Keratinocyte (primary cell): ENCODE results near the gene SH2B3. TPM values are rescaled to one million over a fixed set of nuclear protein-coding genes. Genes with fewer than 3 reads are reported as not detected.

ENCODE experiments used
- DNase-seq: peaks from one replicate; pipeline ENCODE4 v3.0.0-alpha.2; 2011; ENCODE audit warnings: low read depth, missing footprints, low spot score
- FAIRE-seq: peaks from 2 replicates; lab custom pipeline; 2011; peaks lifted over from hg19 to GRCh38; lab: Jason Lieb, UNC
- H2AFZ ChIP-seq: 2 replicates; pipeline ENCODE4 v1.6.0; 2012; ENCODE audit warnings: low read length, control low read depth, inconsistent platforms; ENCODE audit not compliant: control insufficient read depth
- H3K27ac ChIP-seq: 2 replicates; pipeline ENCODE4 v1.5.1; 2011; ENCODE audit warnings: low read length; ENCODE audit not compliant: control insufficient read depth, insufficient read depth
- H3K27me3 ChIP-seq: 3 replicates; pipeline ENCODE4 v1.6.0; 2011; ENCODE audit warnings: low read length; ENCODE audit not compliant: control insufficient read depth, insufficient read depth; ENCODE audit errors: extremely low read depth
- H3K36me3 ChIP-seq, 2 experiments: 2 replicates in 1 of 2; 3 replicates in 1 of 2; pipeline ENCODE4 v1.5.1; 2011; ENCODE audit warnings: low read length in 2 of 2, mild to moderate bottlenecking in 1 of 2; ENCODE audit not compliant: control insufficient read depth in 2 of 2, insufficient read depth in 2 of 2; ENCODE audit errors: extremely low read depth in 1 of 2
- H3K4me1 ChIP-seq: 3 replicates; pipeline ENCODE4 v1.5.1; 2011; ENCODE audit warnings: low read length; ENCODE audit not compliant: control insufficient read depth, insufficient read depth; ENCODE audit errors: extremely low read depth
- H3K4me2 ChIP-seq: 3 replicates; pipeline ENCODE4 v1.6.0; 2011; ENCODE audit warnings: low read depth, low read length; ENCODE audit not compliant: control insufficient read depth, insufficient read depth; ENCODE audit errors: extremely low read depth
- H3K4me3 ChIP-seq, 3 experiments: fragments of 200-600 bp in 1 of 3; sonication (generic) in 1 of 3; 2 replicates in 2 of 3; 3 replicates in 1 of 3; pipeline ENCODE4 v1.5.1; 2011 to 2016; ENCODE audit warnings: low read length in 3 of 3, mild to moderate bottlenecking in 3 of 3, control low read depth in 2 of 3, inconsistent platforms in 1 of 3, low read depth in 1 of 3, mixed read lengths in 1 of 3, mixed run types in 1 of 3, moderate library complexity in 1 of 3; ENCODE audit not compliant: control insufficient read depth in 2 of 3, insufficient read depth in 2 of 3; ENCODE audit errors: extremely low read depth in 1 of 3
- H3K79me2 ChIP-seq: 2 replicates; pipeline ENCODE4 v1.6.0; 2012; ENCODE audit warnings: low read length; ENCODE audit not compliant: control insufficient read depth, insufficient read depth
- H3K9ac ChIP-seq: 3 replicates; pipeline ENCODE4 v1.6.0; 2011; ENCODE audit warnings: low read length; ENCODE audit not compliant: control insufficient read depth, insufficient read depth; ENCODE audit errors: extremely low read depth
- H3K9me1 ChIP-seq: 3 replicates; pipeline ENCODE4 v1.6.0; 2011; ENCODE audit warnings: low read length; ENCODE audit not compliant: control insufficient read depth, insufficient read depth; ENCODE audit errors: extremely low read depth
- H3K9me3 ChIP-seq: 2 replicates; pipeline ENCODE4 v1.5.1; 2012; ENCODE audit warnings: low read depth, low read length; ENCODE audit not compliant: control insufficient read depth
- H4K20me1 ChIP-seq: 3 replicates; pipeline ENCODE4 v1.6.0; 2011; ENCODE audit warnings: low read length; ENCODE audit not compliant: control insufficient read depth, insufficient read depth; ENCODE audit errors: extremely low read depth
- EZH2 ChIP-seq: IDR thresholded peaks from one replicate; pipeline ENCODE4 v1.6.1; 2012; ENCODE audit warnings: inconsistent platforms, mild to moderate bottlenecking, low read length, moderate library complexity
- dilution Hi-C: fragments of 300-500 bp; cut with MboI; formaldehyde crosslinking; loops from one replicate; pipeline ENCODE4 v1.7.0; 2020; ENCODE audit warnings: low sequenced_read_pairs; ENCODE audit not compliant: extremely low pct_ligation_motif_present
- polyA plus RNA-seq, 5 experiments: library from polyadenylated mRNA; depleted of rRNA in 3 of 5; stranded (reverse) in 3 of 5; stranded (forward) in 1 of 5; unstranded in 1 of 5; fragments of >200 nt; gene quantifications; 1 replicate in 1 of 5; 2 replicates in 3 of 5; 3 replicates in 1 of 5; pipeline versions ENCODE4 v1.2.1 to v1.2.3, GENCODE V29; 2011 to 2012; ENCODE audit warnings: missing spikeins in 2 of 5, low read depth in 1 of 5, low replicate concordance in 1 of 5
- TF ChIP-seq, protein P1 (sequence below), 3 experiments: IDR thresholded peaks in 1 of 3; conservative IDR thresholded peaks in 1 of 3; optimal IDR thresholded peaks in 1 of 3; 2 replicates in 2 of 3; 3 replicates in 1 of 3; pipeline versions ENCODE3 to v1.5.1; 2011; ENCODE audit warnings: low read length in 3 of 3, mild to moderate bottlenecking in 3 of 3, moderate library complexity in 2 of 3, control low read depth in 1 of 3, inconsistent platforms in 1 of 3; ENCODE audit not compliant: insufficient read depth in 2 of 3; ENCODE audit errors: extremely low read depth in 1 of 3

The SH2B3 gene
- polyA plus RNA-seq, 1 donor (not counting 4 experiments of a cell fraction or from before 2014, with no cell fraction given) = 7.7 TPM

DNA sequence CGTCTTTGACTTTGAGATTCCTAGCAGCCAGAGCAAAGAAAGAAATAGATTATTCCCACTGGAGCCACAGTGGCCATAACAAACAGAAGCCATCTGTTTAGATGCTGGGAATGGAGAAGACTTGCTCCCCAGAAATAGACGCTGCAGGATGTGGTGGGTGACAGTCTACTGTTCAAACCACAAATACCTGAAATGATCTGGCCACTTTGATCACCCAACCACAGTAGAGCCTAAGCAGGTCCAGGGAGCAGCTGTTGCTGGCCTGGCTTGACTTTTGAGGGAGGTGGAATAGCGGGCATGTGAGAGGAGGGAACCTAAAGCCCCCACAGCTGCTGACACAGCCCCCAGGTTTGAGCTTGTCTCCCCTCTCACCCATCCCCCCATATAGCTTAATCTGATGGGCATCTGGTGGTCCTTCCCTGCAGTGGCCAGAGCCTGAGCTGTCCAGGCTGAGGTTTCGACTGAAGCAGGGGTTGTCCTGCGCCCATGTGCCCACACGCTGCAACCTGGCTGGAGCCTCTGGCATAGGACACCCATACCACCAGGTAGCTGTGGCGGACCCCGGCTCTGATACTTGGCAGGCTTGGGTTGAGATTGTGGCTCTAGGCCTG is 38.7 kb downstream of the SH2B3 start:
- Histone ChIP-seq H3K4me3 (no peak overlapping the region), H3K9me1 (peaks cover 6% of the 10 kb centered on the region), H3K4me1 (peaks cover 18% of the 10 kb centered on the region), H4K20me1 (peaks cover 9% of the 10 kb centered on the region), H3K9me3 (no peaks in the 10 kb centered on the region), H3K9ac (no peak overlapping the region), H3K4me2 (no peak overlapping the region), H3K27ac (no peak overlapping the region), H3K36me3 (peaks cover 12 to 44% of the 10 kb centered on the region in 2 experiments), H3K79me2 (peaks cover 40% of the 10 kb centered on the region), H3K27me3 (no peaks in the 10 kb centered on the region), H2AFZ (no peak overlapping the region)
- DNase-seq (no peak), FAIRE-seq (no peak)
- TF ChIP-seq, protein P1, sequence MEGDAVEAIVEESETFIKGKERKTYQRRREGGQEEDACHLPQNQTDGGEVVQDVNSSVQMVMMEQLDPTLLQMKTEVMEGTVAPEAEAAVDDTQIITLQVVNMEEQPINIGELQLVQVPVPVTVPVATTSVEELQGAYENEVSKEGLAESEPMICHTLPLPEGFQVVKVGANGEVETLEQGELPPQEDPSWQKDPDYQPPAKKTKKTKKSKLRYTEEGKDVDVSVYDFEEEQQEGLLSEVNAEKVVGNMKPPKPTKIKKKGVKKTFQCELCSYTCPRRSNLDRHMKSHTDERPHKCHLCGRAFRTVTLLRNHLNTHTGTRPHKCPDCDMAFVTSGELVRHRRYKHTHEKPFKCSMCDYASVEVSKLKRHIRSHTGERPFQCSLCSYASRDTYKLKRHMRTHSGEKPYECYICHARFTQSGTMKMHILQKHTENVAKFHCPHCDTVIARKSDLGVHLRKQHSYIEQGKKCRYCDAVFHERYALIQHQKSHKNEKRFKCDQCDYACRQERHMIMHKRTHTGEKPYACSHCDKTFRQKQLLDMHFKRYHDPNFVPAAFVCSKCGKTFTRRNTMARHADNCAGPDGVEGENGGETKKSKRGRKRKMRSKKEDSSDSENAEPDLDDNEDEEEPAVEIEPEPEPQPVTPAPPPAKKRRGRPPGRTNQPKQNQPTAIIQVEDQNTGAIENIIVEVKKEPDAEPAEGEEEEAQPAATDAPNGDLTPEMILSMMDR (optimal IDR thresholded peaks at IDR 0.05 in 1 of 3, IDR thresholded peaks at IDR 0.05 in 1 of 3, conservative IDR thresholded peaks at IDR 0.05 in 1 of 3; ENCODE audit: extremely low read depth in 1 of 3, insufficient read depth in 2 of 3, low read length in 3 of 3) = no peak
- TF ChIP-seq EZH2 = no peak
- dilution Hi-C loops = no loop called here

DNA sequence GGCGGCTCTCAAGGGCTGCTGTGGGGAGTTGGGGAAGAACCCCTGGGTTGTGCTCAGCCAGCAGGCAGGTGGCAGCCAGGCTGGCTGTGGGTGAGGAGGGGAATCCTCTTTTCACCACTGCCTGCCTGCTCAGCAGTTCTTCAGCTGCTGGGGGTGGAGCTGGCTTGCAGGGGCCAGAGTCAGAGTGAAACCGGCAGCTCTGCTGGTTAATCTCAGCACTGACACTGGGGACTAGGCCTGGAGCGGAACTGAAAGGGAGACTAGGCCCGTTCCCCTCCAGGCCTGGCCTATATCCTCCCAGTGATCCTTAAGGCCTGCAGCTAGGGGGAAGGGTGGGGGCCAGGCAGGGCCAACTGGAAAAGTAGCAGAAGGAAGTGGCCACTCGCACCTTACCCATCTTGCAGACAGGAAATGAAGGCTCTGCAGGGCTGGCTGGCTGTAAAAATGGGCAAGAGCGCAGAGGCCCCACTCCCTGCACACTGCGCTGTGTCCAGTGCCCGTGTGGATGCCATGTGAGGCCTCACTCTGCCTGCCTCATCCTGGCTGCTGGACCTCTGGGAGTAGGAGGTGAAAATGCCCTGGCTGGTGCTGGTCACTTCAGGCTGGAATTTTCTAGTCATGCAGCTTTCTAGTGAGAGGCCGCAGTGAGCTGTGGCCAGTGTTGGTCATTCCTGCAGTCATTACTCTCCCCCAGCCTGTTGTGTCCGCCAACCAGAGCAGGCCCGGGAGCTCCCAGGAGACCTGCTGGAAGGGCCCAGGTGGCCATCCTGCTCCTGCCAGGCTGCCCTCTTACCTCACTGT is 39.4 kb downstream of the SH2B3 start:
- Histone ChIP-seq H3K9ac (no peak overlapping the region), H3K9me3 (no peaks in the 10 kb centered on the region), H2AFZ (no peak overlapping the region), H3K4me3 (no peak overlapping the region), H3K27me3 (no peaks in the 10 kb centered on the region), H3K9me1 (peaks cover 5% of the 10 kb centered on the region), H4K20me1 (peaks cover 9% of the 10 kb centered on the region), H3K79me2 (peaks cover 34% of the 10 kb centered on the region), H3K27ac (no peak overlapping the region), H3K36me3 (peaks cover 12 to 45% of the 10 kb centered on the region in 2 experiments), H3K4me1 (peaks cover 18% of the 10 kb centered on the region), H3K4me2 (no peak overlapping the region)
- no peak for TF ChIP-seq EZH2
- TF ChIP-seq, protein P1 (optimal IDR thresholded peaks at IDR 0.05 in 1 of 3, IDR thresholded peaks at IDR 0.05 in 1 of 3, conservative IDR thresholded peaks at IDR 0.05 in 1 of 3; ENCODE audit: extremely low read depth in 1 of 3, insufficient read depth in 2 of 3, low read length in 3 of 3) = no peak
- no peak for DNase-seq
- dilution Hi-C loops = no loop called here
- FAIRE-seq = no peak
